Endodermal cell (in vitro differentiated cells): ENCODE results near the gene TMF1. TPM values are rescaled to one million over a fixed set of nuclear protein-coding genes. Genes with fewer than 3 reads are reported as not detected.
A peak's percentile ranks its signal among the peaks of the same experiment; 100 is the strongest.

Experiments used
- DNase-seq: peaks from one replicate; pipeline ENCODE4 v3.0.0-alpha.2; 2017
- H3K27ac ChIP-seq: 2 replicates; pipeline ENCODE4 v1.5.1; 2013; ENCODE audit warnings: mild to moderate bottlenecking, low read depth, low read length, moderate library complexity
- H3K27me3 ChIP-seq: 2 replicates; pipeline ENCODE4 v1.6.1; 2013; ENCODE audit warnings: mild to moderate bottlenecking, low read length, moderate library complexity; ENCODE audit not compliant: insufficient read depth, control insufficient read depth, poor library complexity, severe bottlenecking
- H3K36me3 ChIP-seq: 2 replicates; pipeline ENCODE4 v1.7.0; 2013; ENCODE audit warnings: mild to moderate bottlenecking, low read length, moderate library complexity; ENCODE audit not compliant: control insufficient read depth, insufficient read depth
- H3K4me1 ChIP-seq: one replicate; pipeline ENCODE4 v1.7.0; 2013; ENCODE audit warnings: low read length; ENCODE audit not compliant: control insufficient read depth, insufficient read depth
- H3K4me3 ChIP-seq: 2 replicates; pipeline ENCODE4 v1.5.1; 2013; ENCODE audit warnings: mild to moderate bottlenecking, low read length, moderate library complexity
- H3K9ac ChIP-seq: 2 replicates; pipeline ENCODE4 v1.6.1; 2013; ENCODE audit warnings: mild to moderate bottlenecking, low read length, moderate library complexity; ENCODE audit not compliant: poor library complexity, severe bottlenecking; ENCODE audit errors: extremely low read depth
- H3K9me3 ChIP-seq: 2 replicates; pipeline ENCODE4 v1.6.1; 2013; ENCODE audit warnings: mild to moderate bottlenecking, low read length, moderate library complexity; ENCODE audit not compliant: control insufficient read depth
- H3K27ac Mint-ChIP-seq: 2 replicates; pipeline ENCODE4 v1.8.0; 2020; ENCODE audit warnings: mixed read lengths
- H3K27me3 Mint-ChIP-seq: 2 replicates; pipeline ENCODE4 v1.8.0; 2021; ENCODE audit warnings: mild to moderate bottlenecking, mixed read lengths; ENCODE audit not compliant: insufficient read depth
- H3K36me3 Mint-ChIP-seq: 2 replicates; pipeline ENCODE4 v1.8.0; 2020; ENCODE audit warnings: low read depth, mixed read lengths
- H3K4me1 Mint-ChIP-seq: 2 replicates; pipeline ENCODE4 v1.8.0; 2020; ENCODE audit warnings: mixed read lengths
- H3K4me3 Mint-ChIP-seq: 2 replicates; pipeline ENCODE4 v1.8.0; 2020; ENCODE audit warnings: mild to moderate bottlenecking, moderate library complexity, mixed read lengths
- H3K9me3 Mint-ChIP-seq: 2 replicates; pipeline ENCODE4 v1.8.0; 2020; ENCODE audit warnings: mild to moderate bottlenecking, mixed read lengths
- WGBS, 2 experiments: methylation state at CpG; one replicate each; pipeline versions ENCODE4 v1.1.5 to v1.1.7; 2013; ENCODE audit warnings: missing lambda C conversion rate in 2 of 2, mixed read lengths in 1 of 2; ENCODE audit not compliant: insufficient coverage in 1 of 2, insufficient read length in 1 of 2; 5-methylcytosine and 5-hydroxymethylcytosine counted together
- total RNA-seq, 2 donors: library from RNA; stranded (reverse); fragmentation: NEBNext Ultra II Directional in 1 of 2; extraction: Animal tissue kit (Norgen Biotek cat#: 25700) in 1 of 2; gene quantifications; 2 replicates in 1 of 2; 3 replicates in 1 of 2; pipeline ENCODE4 v1.2.1, GENCODE V29; 2021
- TF ChIP-seq, protein P1 (sequence below): fragments of 200-600 bp; sonication (generic); conservative IDR thresholded peaks from 2 replicates; pipeline ENCODE4 v1.5.0; 2021; ENCODE audit warnings: antibody characterized with exemption, mild to moderate bottlenecking

TMF1 gene
- total RNA-seq, 2 donors from 2014 or later, result 25.6 to 31.3 TPM

- Mint-ChIP-seq H3K4me1 (peaks cover 28% of the 10 kb centered on the region), H3K27ac (peak overlapping the region; percentile 85), H3K27me3 (no peaks in the 10 kb centered on the region), H3K9me3 (no peaks in the 10 kb centered on the region), H3K4me3 (peak overlapping the region; percentile 79), H3K36me3 (peaks cover 10% of the 10 kb centered on the region)
- 10% methylated on average over 2 to 27 of the region's 29 CpGs for WGBS, 2 experiments
- Histone ChIP-seq H3K4me3 (peak overlapping the region; percentile 95), H3K9ac (peak overlapping the region; percentile 75), H3K27me3 (no peaks in the 10 kb centered on the region), H3K4me1 (no peaks in the 10 kb centered on the region), H3K36me3 (peaks cover 8% of the 10 kb centered on the region), H3K9me3 (no peaks in the 10 kb centered on the region), H3K27ac (peak overlapping the region; percentile 3)
- DNase-seq, result peak; percentile 68
- TF ChIP-seq, protein P1, sequence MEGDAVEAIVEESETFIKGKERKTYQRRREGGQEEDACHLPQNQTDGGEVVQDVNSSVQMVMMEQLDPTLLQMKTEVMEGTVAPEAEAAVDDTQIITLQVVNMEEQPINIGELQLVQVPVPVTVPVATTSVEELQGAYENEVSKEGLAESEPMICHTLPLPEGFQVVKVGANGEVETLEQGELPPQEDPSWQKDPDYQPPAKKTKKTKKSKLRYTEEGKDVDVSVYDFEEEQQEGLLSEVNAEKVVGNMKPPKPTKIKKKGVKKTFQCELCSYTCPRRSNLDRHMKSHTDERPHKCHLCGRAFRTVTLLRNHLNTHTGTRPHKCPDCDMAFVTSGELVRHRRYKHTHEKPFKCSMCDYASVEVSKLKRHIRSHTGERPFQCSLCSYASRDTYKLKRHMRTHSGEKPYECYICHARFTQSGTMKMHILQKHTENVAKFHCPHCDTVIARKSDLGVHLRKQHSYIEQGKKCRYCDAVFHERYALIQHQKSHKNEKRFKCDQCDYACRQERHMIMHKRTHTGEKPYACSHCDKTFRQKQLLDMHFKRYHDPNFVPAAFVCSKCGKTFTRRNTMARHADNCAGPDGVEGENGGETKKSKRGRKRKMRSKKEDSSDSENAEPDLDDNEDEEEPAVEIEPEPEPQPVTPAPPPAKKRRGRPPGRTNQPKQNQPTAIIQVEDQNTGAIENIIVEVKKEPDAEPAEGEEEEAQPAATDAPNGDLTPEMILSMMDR, result no peak
Measured at GRCh38 chr3:69079269-69080159, 27.4 kb upstream of the TMF1 start.

DNA sequence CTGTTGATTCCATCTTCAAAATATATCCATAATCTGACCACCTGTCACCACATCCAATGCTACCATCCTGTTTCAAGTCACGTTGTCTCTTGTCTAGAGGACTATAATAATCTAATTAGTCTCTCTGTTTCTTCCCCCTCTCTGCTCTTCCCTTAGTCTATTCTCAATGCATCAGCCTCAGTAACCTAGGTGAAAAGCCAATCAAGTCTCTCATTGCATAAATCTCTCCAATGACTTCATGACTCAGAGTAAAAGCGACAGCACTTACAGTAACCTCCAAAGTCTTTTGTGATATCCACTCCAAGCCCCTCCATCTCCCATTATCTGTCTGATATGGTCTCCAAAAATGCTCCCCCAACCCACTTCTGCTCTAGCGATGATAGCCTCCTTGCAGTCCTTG, 20.8 kb upstream of the TMF1 start:
- no peak for DNase-seq
- peaks cover 32% of the 10 kb centered on the region for H3K36me3 Mint-ChIP-seq
- Histone ChIP-seq H3K9me3 (no peaks in the 10 kb centered on the region), H3K9ac (no peak overlapping the region), H3K27ac (no peak overlapping the region), H3K4me1 (no peaks in the 10 kb centered on the region), H3K36me3 (peaks cover 49% of the 10 kb centered on the region), H3K27me3 (no peaks in the 10 kb centered on the region), H3K4me3 (no peak overlapping the region)
- WGBS, 2 experiments, result 92 to 95% methylated on average over 2 to 3 of the region's 3 CpGs
- no peaks in the 10 kb centered on the region for H3K9me3 Mint-ChIP-seq
- H3K4me1 Mint-ChIP-seq, result peaks cover 2% of the 10 kb centered on the region
- no peak overlapping the region for H3K4me3 Mint-ChIP-seq
- TF ChIP-seq, protein P1, result no peak
- H3K27ac Mint-ChIP-seq, result no peak overlapping the region
- H3K27me3 Mint-ChIP-seq, result no peaks in the 10 kb centered on the region

GRCh38 chr3:69066121-69066520, 14.0 kb upstream of the TMF1 start:
- Histone ChIP-seq H3K9me3 (peaks cover 5% of the 10 kb centered on the region), H3K27me3 (no peaks in the 10 kb centered on the region), H3K9ac (no peak overlapping the region), H3K27ac (no peak overlapping the region), H3K4me3 (no peak overlapping the region), H3K36me3 (peaks cover 56% of the 10 kb centered on the region), H3K4me1 (no peaks in the 10 kb centered on the region)
- H3K9me3 Mint-ChIP-seq, result no peaks in the 10 kb centered on the region
- no peaks in the 10 kb centered on the region for H3K27me3 Mint-ChIP-seq
- no peak overlapping the region for H3K27ac Mint-ChIP-seq
- TF ChIP-seq, protein P1, result no peak
- WGBS, 2 experiments, result 68% methylated on average over 4 of the region's 4 CpGs; no CpG with 5 or more reads in 1 of the 2 experiments
- H3K36me3 Mint-ChIP-seq, result peaks cover 34% of the 10 kb centered on the region
- no peaks in the 10 kb centered on the region for H3K4me1 Mint-ChIP-seq
- no peak overlapping the region for H3K4me3 Mint-ChIP-seq
- DNase-seq, result no peak
